Neural cell (in vitro differentiated cells): ENCODE measurements around the gene KIF16B. TPM values are rescaled to one million over a fixed set of nuclear protein-coding genes. Genes with fewer than 3 reads are reported as not detected.

ENCODE experiments used
- H2AFZ ChIP-seq: fragments of 200-600, 300-800 bp; sonication (generic), shearing (Covaris generic); 2 replicates; pipeline ENCODE4 v1.6.0; 2014; ENCODE audit warnings: low read depth, mild to moderate bottlenecking, antibody characterized with exemption, low read length, moderate library complexity
- H3F3A ChIP-seq: fragments of 200-600 bp; shearing (Covaris generic); 2 replicates; pipeline ENCODE4 v1.6.1; 2016; ENCODE audit warnings: mild to moderate bottlenecking, moderate library complexity, mixed read lengths, antibody characterized with exemption, low read length; ENCODE audit not compliant: insufficient read depth, poor library complexity, severe bottlenecking
- H3K27ac ChIP-seq: fragments of 200-600, 300-800 bp; sonication (generic), shearing (Covaris generic); 2 replicates; pipeline ENCODE4 v1.5.1; 2014; ENCODE audit warnings: mild to moderate bottlenecking, low read length, moderate library complexity
- H3K27me3 ChIP-seq: fragments of 300-800, 200-600 bp; sonication (generic), shearing (Covaris generic); 2 replicates; pipeline ENCODE4 v1.6.0; 2014; ENCODE audit warnings: mild to moderate bottlenecking, low read depth, low read length, moderate library complexity; ENCODE audit not compliant: insufficient read depth
- H3K36me3 ChIP-seq: fragments of 300-800, 200-600 bp; sonication (generic), shearing (Covaris generic); 2 replicates; pipeline ENCODE4 v1.5.1; 2014; ENCODE audit warnings: mild to moderate bottlenecking, antibody characterized with exemption, low read length, moderate library complexity; ENCODE audit not compliant: insufficient read depth
- H3K4me2 ChIP-seq: fragments of 300-800, 200-600 bp; sonication (generic), shearing (Covaris generic); 2 replicates; pipeline ENCODE4 v1.6.0; 2014; ENCODE audit warnings: mild to moderate bottlenecking, low read length
- H3K4me3 ChIP-seq: fragments of 300-800, 200-600 bp; sonication (generic), shearing (Covaris generic); 2 replicates; pipeline ENCODE4 v1.5.1; 2014; ENCODE audit warnings: mild to moderate bottlenecking, low read length, moderate library complexity
- H3K79me2 ChIP-seq: fragments of 200-600 bp; shearing (Covaris generic); replicated peaks from 2 replicates; pipeline ENCODE4 v1.6.0; 2014; ENCODE audit warnings: mild to moderate bottlenecking, low read length, moderate library complexity; ENCODE audit not compliant: insufficient read depth
- H3K9ac ChIP-seq: fragments of 300-800, 200-600 bp; sonication (generic), shearing (Covaris generic); 2 replicates; pipeline ENCODE4 v1.6.1; 2016; ENCODE audit warnings: mild to moderate bottlenecking, low read length, mixed read lengths
- H3K9me2 ChIP-seq: fragments of 200-600 bp; shearing (Covaris generic); 2 replicates; pipeline ENCODE4 v1.6.1; 2016; ENCODE audit warnings: mild to moderate bottlenecking, low read length, mixed read lengths; ENCODE audit not compliant: insufficient read depth
- H3K9me3 ChIP-seq: fragments of 200-600, 300-800 bp; sonication (generic), shearing (Covaris generic); 2 replicates; pipeline ENCODE4 v1.6.1; 2016; ENCODE audit warnings: mild to moderate bottlenecking, mixed run types, low read length, moderate library complexity, mixed read lengths
- H4K20me1 ChIP-seq: fragments of 200-600 bp; shearing (Covaris generic); 2 replicates; pipeline ENCODE4 v1.6.1; 2016; ENCODE audit warnings: mild to moderate bottlenecking, mixed run types; ENCODE audit not compliant: insufficient read depth
- CTCF ChIP-seq: fragments of 450-650 bp; IDR thresholded peaks from 2 replicates; pipeline ENCODE4 v1.5.1; 2014; ENCODE audit warnings: antibody characterized with exemption, mild to moderate bottlenecking, moderate library complexity; ENCODE audit not compliant: poor library complexity, severe bottlenecking
- EP300 ChIP-seq: fragments of 450-650 bp; conservative IDR thresholded peaks from 2 replicates; pipeline ENCODE4 v1.6.1; 2014; ENCODE audit warnings: antibody characterized with exemption, mild to moderate bottlenecking, moderate library complexity; ENCODE audit not compliant: poor library complexity, severe bottlenecking
- EZH2 ChIP-seq: fragments of 200-600, 300-800 bp; shearing (Covaris generic), sonication (generic); IDR thresholded peaks from 2 replicates; pipeline ENCODE4 v1.6.1; 2014; ENCODE audit warnings: antibody characterized with exemption, low read length, borderline replicate concordance, mild to moderate bottlenecking; ENCODE audit not compliant: insufficient read depth, poor library complexity, severe bottlenecking
- MXI1 ChIP-seq: fragments of 450-650 bp; conservative IDR thresholded peaks from 2 replicates; pipeline ENCODE4 v1.6.1; 2014; ENCODE audit warnings: antibody characterized with exemption, mild to moderate bottlenecking; ENCODE audit not compliant: poor library complexity, severe bottlenecking
- POLR2AphosphoS5 ChIP-seq: IDR thresholded peaks from 2 replicates; pipeline ENCODE4 v1.6.1; 2012
- RAD21 ChIP-seq: fragments of 450-650 bp; conservative IDR thresholded peaks from 2 replicates; pipeline ENCODE4 v1.6.1; 2014; ENCODE audit warnings: antibody characterized with exemption, mild to moderate bottlenecking, moderate library complexity
- REST ChIP-seq: IDR thresholded peaks from 2 replicates; pipeline ENCODE4 v1.6.1; 2012; ENCODE audit warnings: borderline replicate concordance
- SMC3 ChIP-seq: fragments of 450-650 bp; conservative IDR thresholded peaks from 2 replicates; pipeline ENCODE4 v1.6.1; 2014; ENCODE audit warnings: antibody characterized with exemption, mild to moderate bottlenecking, moderate library complexity; ENCODE audit not compliant: poor library complexity
- TAF1 ChIP-seq: IDR thresholded peaks from 2 replicates; pipeline ENCODE4 v1.6.1; 2012; ENCODE audit warnings: low read depth
- polyA plus RNA-seq: library from polyadenylated mRNA; depleted of rRNA; stranded (reverse); fragments of >200 nt; gene quantifications from 2 replicates; pipeline ENCODE4 v1.2.3, GENCODE V29; 2014

Gene KIF16B
- polyA plus RNA-seq, 1 donor from 2014 or later: 3.8 TPM

GRCh38 chr20:16312998-16313397 is 260.2 kb downstream of the KIF16B start:
- H3F3A ChIP-seq: no peaks in the 10 kb centered on the region
- H3K9me2 ChIP-seq: no peaks in the 10 kb centered on the region
- TF ChIP-seq MXI1 (no peak), EZH2 (no peak), RAD21 (no peak), CTCF (no peak), EP300 (no peak), REST (no peak), POLR2AphosphoS5 (no peak), TAF1 (no peak), SMC3 (no peak)
- no peak overlapping the region for H2AFZ ChIP-seq
- no peaks in the 10 kb centered on the region for H3K36me3 ChIP-seq
- no peak overlapping the region for H3K9ac ChIP-seq
- no peaks in the 10 kb centered on the region for H3K27me3 ChIP-seq
- H3K4me2 ChIP-seq: no peak overlapping the region
- H3K9me3 ChIP-seq: no peaks in the 10 kb centered on the region
- no peak overlapping the region for H3K27ac ChIP-seq
- no peaks in the 10 kb centered on the region for H3K79me2 ChIP-seq
- H4K20me1 ChIP-seq: no peaks in the 10 kb centered on the region
- no peak overlapping the region for H3K4me3 ChIP-seq

GRCh38 chr20:16311756-16312155 is 261.5 kb downstream of the KIF16B start:
- no peaks in the 10 kb centered on the region for H3K9me2 ChIP-seq
- no peaks in the 10 kb centered on the region for H3K9me3 ChIP-seq
- H3K4me3 ChIP-seq: no peak overlapping the region
- no peak overlapping the region for H3K27ac ChIP-seq
- H3K27me3 ChIP-seq: no peaks in the 10 kb centered on the region
- H3F3A ChIP-seq: no peaks in the 10 kb centered on the region
- H3K4me2 ChIP-seq: no peak overlapping the region
- H3K36me3 ChIP-seq: no peaks in the 10 kb centered on the region
- TF ChIP-seq SMC3 (no peak), TAF1 (no peak), POLR2AphosphoS5 (no peak), EP300 (no peak)
- H2AFZ ChIP-seq: no peak overlapping the region
- H3K9ac ChIP-seq: no peak overlapping the region
- H4K20me1 ChIP-seq: no peaks in the 10 kb centered on the region
- no peaks in the 10 kb centered on the region for H3K79me2 ChIP-seq

- no peak overlapping the region for H3K4me2 ChIP-seq
- no peaks in the 10 kb centered on the region for H3K27me3 ChIP-seq
- H3K36me3 ChIP-seq: no peaks in the 10 kb centered on the region
- H3F3A ChIP-seq: no peaks in the 10 kb centered on the region
- no peaks in the 10 kb centered on the region for H4K20me1 ChIP-seq
- no peaks in the 10 kb centered on the region for H3K9me3 ChIP-seq
- no peak for TF ChIP-seq EZH2
- no peak for TF ChIP-seq RAD21
- no peak for TF ChIP-seq POLR2AphosphoS5
- no peak for TF ChIP-seq REST
- TF ChIP-seq CTCF: no peak
- no peak for TF ChIP-seq EP300
- TF ChIP-seq TAF1: no peak
- TF ChIP-seq MXI1: no peak
- no peak for TF ChIP-seq SMC3
- H3K9me2 ChIP-seq: no peaks in the 10 kb centered on the region
- H3K79me2 ChIP-seq: no peaks in the 10 kb centered on the region
- H3K27ac ChIP-seq: no peak overlapping the region
- H3K4me3 ChIP-seq: no peak overlapping the region
- no peak overlapping the region for H2AFZ ChIP-seq
- H3K9ac ChIP-seq: no peak overlapping the region
Observed at GRCh38 chr20:16308754-16309153, 264.5 kb downstream of the KIF16B start.
